Stimulated activated CD4-positive, alpha-beta T cell treated with anti-CD3 and anti-CD28 coated beads, Interleukin-4, amount 100 ng/mL, for 48 hours (primary cell): ENCODE measurements around the gene SETD5.

Source experiments
- DNase-seq, 2 donors: peaks; one replicate each; pipeline ENCODE4 v3.0.0-alpha.2; 2020; ENCODE audit warnings: low read depth in 2 of 2

Gene SETD5

GRCh38 chr3:9512456-9513045 is 115.1 kb downstream of the SETD5 start:
- DNase-seq: no peak

GRCh38 chr3:9514306-9514705 is 116.9 kb downstream of the SETD5 start:
- no peak for DNase-seq

DNA sequence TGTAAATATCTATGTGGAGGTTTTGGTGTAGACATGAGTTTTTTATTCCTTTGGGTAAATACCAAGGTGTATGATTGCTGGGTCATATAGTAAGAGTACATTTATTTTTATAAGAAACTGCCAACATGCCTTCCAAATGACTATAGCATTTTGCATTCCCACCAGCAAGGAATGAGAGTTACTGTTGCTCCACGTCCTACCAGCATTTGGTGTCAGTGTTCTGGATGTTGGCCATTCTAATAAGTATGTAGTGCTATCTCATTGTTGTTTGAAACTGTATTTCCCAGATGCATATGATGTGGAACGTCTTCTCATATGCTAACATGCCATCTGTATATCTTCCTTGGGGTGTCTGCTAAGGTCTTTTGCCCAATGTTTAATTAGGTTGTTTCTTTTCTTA is 117.5 kb downstream of the SETD5 start:
- DNase-seq: no peak

GRCh38 chr3:9525078-9525477 is 127.7 kb downstream of the SETD5 start:
- DNase-seq: no peak
